ENCODE data around the gene KLF13. TPM values are rescaled to one million over a fixed set of nuclear protein-coding genes. Genes with fewer than 3 reads are reported as not detected.

Gene KLF13
- total RNA-seq, 1 donor from 2014 or later: 30.9 TPM

- DNase-seq (ENCODE audit: extremely low spot score in 2 of 2): no peak
- no peak overlapping the region for H3K27ac ChIP-seq
- TF ChIP-seq POLR2AphosphoS5 (IDR thresholded peaks at IDR 0.05; ENCODE audit: insufficient read depth in 1 of 2, low read depth in 1 of 2): no peak
- TF ChIP-seq, protein P1, sequence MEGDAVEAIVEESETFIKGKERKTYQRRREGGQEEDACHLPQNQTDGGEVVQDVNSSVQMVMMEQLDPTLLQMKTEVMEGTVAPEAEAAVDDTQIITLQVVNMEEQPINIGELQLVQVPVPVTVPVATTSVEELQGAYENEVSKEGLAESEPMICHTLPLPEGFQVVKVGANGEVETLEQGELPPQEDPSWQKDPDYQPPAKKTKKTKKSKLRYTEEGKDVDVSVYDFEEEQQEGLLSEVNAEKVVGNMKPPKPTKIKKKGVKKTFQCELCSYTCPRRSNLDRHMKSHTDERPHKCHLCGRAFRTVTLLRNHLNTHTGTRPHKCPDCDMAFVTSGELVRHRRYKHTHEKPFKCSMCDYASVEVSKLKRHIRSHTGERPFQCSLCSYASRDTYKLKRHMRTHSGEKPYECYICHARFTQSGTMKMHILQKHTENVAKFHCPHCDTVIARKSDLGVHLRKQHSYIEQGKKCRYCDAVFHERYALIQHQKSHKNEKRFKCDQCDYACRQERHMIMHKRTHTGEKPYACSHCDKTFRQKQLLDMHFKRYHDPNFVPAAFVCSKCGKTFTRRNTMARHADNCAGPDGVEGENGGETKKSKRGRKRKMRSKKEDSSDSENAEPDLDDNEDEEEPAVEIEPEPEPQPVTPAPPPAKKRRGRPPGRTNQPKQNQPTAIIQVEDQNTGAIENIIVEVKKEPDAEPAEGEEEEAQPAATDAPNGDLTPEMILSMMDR (IDR thresholded peaks at IDR 0.05): no peak
- H3K36me3 ChIP-seq: no peaks in the 10 kb centered on the region
- no peaks in the 10 kb centered on the region for H3K4me1 ChIP-seq
- intact Hi-C loops (cut with DNase I): no loop called here
- peaks cover 5% of the 10 kb centered on the region for H3K9me3 ChIP-seq
- H3K4me3 ChIP-seq: no peak overlapping the region
- no peaks in the 10 kb centered on the region for H3K27me3 ChIP-seq
Observed at GRCh38 chr15:31285772-31286261, 40.8 kb upstream of the KLF13 start.

GRCh38 chr15:31291048-31291578 lies 35.5 kb upstream of the KLF13 start:
- intact Hi-C loops (cut with DNase I): no loop called here
- Histone ChIP-seq H3K4me1 (peaks cover under 1% of the 10 kb centered on the region), H3K36me3 (no peaks in the 10 kb centered on the region), H3K27ac (no peak overlapping the region), H3K4me3 (no peak overlapping the region), H3K9me3 (peaks cover 5% of the 10 kb centered on the region), H3K27me3 (no peaks in the 10 kb centered on the region)
- DNase-seq (ENCODE audit: extremely low spot score in 2 of 2): no peak
- TF ChIP-seq, protein P1 (IDR thresholded peaks at IDR 0.05): no peak
- no peak for TF ChIP-seq POLR2AphosphoS5 (IDR thresholded peaks at IDR 0.05; ENCODE audit: insufficient read depth in 1 of 2, low read depth in 1 of 2)
- TF ChIP-seq POLR2A (IDR thresholded peaks at IDR 0.05): no peak

DNA sequence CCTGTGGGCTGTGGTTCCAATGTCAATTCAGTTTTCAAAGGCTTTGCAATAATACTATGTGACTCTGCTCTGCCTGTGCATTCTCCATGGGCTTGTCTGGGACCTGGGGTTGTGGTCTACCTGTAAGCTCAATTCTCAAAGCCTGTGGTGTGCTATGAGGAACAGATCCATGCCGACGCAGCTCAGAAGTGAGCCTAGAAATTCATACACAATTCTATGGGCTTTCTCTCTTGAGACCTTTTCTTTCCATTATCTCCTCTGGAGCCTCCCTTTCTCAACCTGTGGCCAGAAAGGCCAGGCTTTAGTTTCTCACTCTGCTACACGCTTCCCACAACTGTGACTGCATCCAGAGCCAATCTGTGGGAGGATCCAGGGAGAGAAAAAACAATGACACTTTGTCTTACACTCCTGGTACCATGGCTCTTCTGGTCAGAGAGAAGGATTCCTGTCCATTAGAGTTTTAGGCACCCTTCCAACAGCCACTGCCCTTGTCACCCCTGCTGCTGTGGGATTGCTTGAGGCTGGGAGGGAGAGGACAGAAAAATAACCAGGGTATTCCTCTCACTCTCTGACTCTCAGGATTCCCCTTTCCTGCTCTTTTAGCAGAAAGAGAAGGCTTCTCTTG lies 34.1 kb upstream of the KLF13 start:
- intact Hi-C loops (cut with DNase I): no loop called here
- no peak overlapping the region for H3K4me3 ChIP-seq
- no peak for TF ChIP-seq POLR2AphosphoS5 (IDR thresholded peaks at IDR 0.05; ENCODE audit: insufficient read depth in 1 of 2, low read depth in 1 of 2)
- TF ChIP-seq POLR2A (IDR thresholded peaks at IDR 0.05): no peak
- TF ChIP-seq, protein P1 (IDR thresholded peaks at IDR 0.05): no peak
- no peaks in the 10 kb centered on the region for H3K27me3 ChIP-seq
- DNase-seq (ENCODE audit: extremely low spot score in 2 of 2): peak in 1 of 2 donors; percentile 64
- peaks cover 3% of the 10 kb centered on the region for H3K9me3 ChIP-seq
- H3K27ac ChIP-seq: no peak overlapping the region
- H3K4me1 ChIP-seq: peaks cover 15% of the 10 kb centered on the region
- H3K36me3 ChIP-seq: no peaks in the 10 kb centered on the region

- Histone ChIP-seq H3K9me3 (no peaks in the 10 kb centered on the region), H3K36me3 (no peaks in the 10 kb centered on the region), H3K27me3 (no peaks in the 10 kb centered on the region), H3K4me1 (peaks cover 17% of the 10 kb centered on the region), H3K4me3 (no peak overlapping the region), H3K27ac (no peak overlapping the region)
- intact Hi-C loops (cut with DNase I): no loop called here
- no peak for DNase-seq (ENCODE audit: extremely low spot score in 2 of 2)
- TF ChIP-seq POLR2AphosphoS5 (IDR thresholded peaks at IDR 0.05; ENCODE audit: insufficient read depth in 1 of 2, low read depth in 1 of 2) (no peak), POLR2A (IDR thresholded peaks at IDR 0.05) (no peak)
- TF ChIP-seq, protein P1 (IDR thresholded peaks at IDR 0.05): no peak
Observed at GRCh38 chr15:31293655-31294054, 33.0 kb upstream of the KLF13 start.

DNA sequence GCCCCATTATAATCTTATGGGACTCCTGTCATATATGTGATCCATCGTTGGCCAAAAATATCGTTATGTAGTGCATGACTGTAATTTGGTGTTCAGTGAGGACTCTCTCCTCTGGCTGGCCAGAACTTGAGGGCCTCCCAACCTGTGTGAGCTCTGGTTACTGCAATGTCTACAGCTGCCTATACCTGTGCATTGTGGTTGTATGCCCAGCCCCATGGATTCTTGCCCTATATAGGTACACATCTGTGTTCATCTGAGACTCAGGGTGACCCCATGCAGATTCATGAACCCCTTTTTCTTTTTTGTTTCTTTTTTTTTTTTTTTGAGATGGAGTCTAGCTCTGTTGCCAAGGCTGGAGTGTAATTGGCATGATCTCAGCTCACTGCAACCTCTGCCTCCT lies 32.6 kb upstream of the KLF13 start:
- intact Hi-C loops (cut with DNase I): no loop called here
- Histone ChIP-seq H3K27ac (no peak overlapping the region), H3K27me3 (no peaks in the 10 kb centered on the region), H3K9me3 (no peaks in the 10 kb centered on the region), H3K4me1 (peaks cover 17% of the 10 kb centered on the region), H3K36me3 (no peaks in the 10 kb centered on the region), H3K4me3 (no peak overlapping the region)
- peak in 1 of 2 donors; percentile 58 for DNase-seq (ENCODE audit: extremely low spot score in 2 of 2)
- TF ChIP-seq POLR2A (IDR thresholded peaks at IDR 0.05) (no peak), POLR2AphosphoS5 (IDR thresholded peaks at IDR 0.05; ENCODE audit: insufficient read depth in 1 of 2, low read depth in 1 of 2) (no peak)
- TF ChIP-seq, protein P1 (IDR thresholded peaks at IDR 0.05): no peak

All from vagina (tissue), 2 donors.